IMR-90 (cell line): Measurements from ENCODE around the gene SUPT20HL2. TPM values are rescaled to one million over a fixed set of nuclear protein-coding genes. Genes with fewer than 3 reads are reported as not detected.
A peak's percentile ranks its signal among the peaks of the same experiment; 100 is the strongest.

Source experiments
- ATAC-seq: fragments of 200-7000 bp; cut with Tn5 transposase; 2 replicates; pipeline ENCODE4 v1.9.1; 2020; ENCODE audit warnings: low read depth, mild to moderate bottlenecking, moderate library complexity
- BruUV-seq: library from RNA; stranded (reverse); fragments of 400-500 nt; replicated peaks from 2 replicates; lab custom pipeline; 2021; lab: Mats Ljungman, UMichigan
- CTCF ChIA-PET: fragments of 300-600 bp; formaldehyde crosslinking; extraction: SDS; loops from one replicate; lab custom pipeline; 2021; ENCODE audit warnings: antibody characterized with exemption; lab: Yijun Ruan, JAX
- POLR2A ChIA-PET: fragments of 300-600 bp; sonication (Branson Sonifier 250); formaldehyde crosslinking; loops from one replicate; lab custom pipeline; 2022; ENCODE audit warnings: antibody characterized with exemption; ENCODE audit not compliant: unreplicated experiment; lab: Charles Lee
- DNase-seq: peaks from one replicate; pipeline ENCODE4 v3.0.0; 2013
- H2AFZ ChIP-seq: replicated peaks from 2 replicates; pipeline ENCODE3; 2013; ENCODE audit warnings: low read length, mild to moderate bottlenecking; ENCODE audit not compliant: poor library complexity
- H2AK5ac ChIP-seq: 2 replicates; pipeline ENCODE4 v1.6.1; 2013; ENCODE audit warnings: low read depth, low read length, inconsistent platforms
- H2AK9ac ChIP-seq: replicated peaks from 2 replicates; pipeline ENCODE3; 2013; ENCODE audit warnings: mild to moderate bottlenecking, low read depth, low read length, moderate library complexity; ENCODE audit not compliant: poor library complexity
- H2BK120ac ChIP-seq: 2 replicates; pipeline ENCODE4 v1.6.1; 2013; ENCODE audit warnings: low read depth, low read length, inconsistent platforms
- H2BK15ac ChIP-seq: 3 replicates; pipeline ENCODE4 v1.6.1; 2013; ENCODE audit warnings: low read depth, low read length, inconsistent platforms
- H2BK20ac ChIP-seq: 2 replicates; pipeline ENCODE4 v1.6.1; 2013; ENCODE audit warnings: low read depth, mild to moderate bottlenecking, inconsistent platforms, low read length, moderate library complexity
- H2BK5ac ChIP-seq: 2 replicates; pipeline ENCODE4 v1.6.1; 2013; ENCODE audit warnings: mild to moderate bottlenecking, low read depth, low read length, inconsistent platforms; ENCODE audit not compliant: poor library complexity, severe bottlenecking
- H3K14ac ChIP-seq: replicated peaks from 2 replicates; pipeline ENCODE4 v1.6.1; 2013; ENCODE audit warnings: low read depth, low read length, inconsistent platforms
- H3K18ac ChIP-seq: 2 replicates; pipeline ENCODE4 v1.6.1; 2013; ENCODE audit warnings: low read depth, low read length, control low read depth
- H3K23ac ChIP-seq: 2 replicates; pipeline ENCODE4 v1.6.1; 2013; ENCODE audit warnings: low read depth, low read length, inconsistent platforms
- H3K27ac ChIP-seq: 2 replicates; pipeline ENCODE4 v1.5.1; 2013; ENCODE audit warnings: mild to moderate bottlenecking, control low read depth, low read length; ENCODE audit not compliant: insufficient read depth
- H3K27me3 ChIP-seq: 2 replicates; pipeline ENCODE4 v1.6.1; 2013; ENCODE audit warnings: low read length; ENCODE audit not compliant: control insufficient read depth, insufficient read depth
- H3K36me3 ChIP-seq: 2 replicates; pipeline ENCODE4 v1.6.1; 2013; ENCODE audit warnings: low read length, mixed read lengths; ENCODE audit not compliant: control insufficient read depth, insufficient read depth
- H3K4ac ChIP-seq: 2 replicates; pipeline ENCODE4 v1.6.1; 2013; ENCODE audit warnings: low read depth, low read length, inconsistent platforms
- H3K4me1 ChIP-seq: 2 replicates; pipeline ENCODE4 v1.6.1; 2013; ENCODE audit warnings: low read length, mixed read lengths; ENCODE audit not compliant: control insufficient read depth, insufficient read depth
- H3K4me2 ChIP-seq: 2 replicates; pipeline ENCODE4 v1.6.1; 2013; ENCODE audit warnings: low read depth, mild to moderate bottlenecking, control low read depth, low read length, moderate library complexity
- H3K4me3 ChIP-seq: 2 replicates; pipeline ENCODE4 v1.5.1; 2013; ENCODE audit warnings: low read depth, mild to moderate bottlenecking, control low read depth, low read length, moderate library complexity; ENCODE audit not compliant: insufficient read depth
- H3K56ac ChIP-seq: 2 replicates; pipeline ENCODE4 v1.6.1; 2013; ENCODE audit warnings: low read length, inconsistent platforms; ENCODE audit not compliant: insufficient read depth; ENCODE audit errors: extremely low read depth
- H3K79me1 ChIP-seq, 2 experiments: 2 replicates each; pipeline ENCODE4 v1.6.1; 2013; ENCODE audit warnings: low read length in 2 of 2, inconsistent platforms in 1 of 2, low read depth in 1 of 2
- H3K9ac ChIP-seq: 2 replicates; pipeline ENCODE4 v1.6.1; 2013; ENCODE audit warnings: low read depth, low read length, control low read depth
- H3K9me1 ChIP-seq: 2 replicates; pipeline ENCODE4 v1.6.1; 2013; ENCODE audit warnings: low read length, inconsistent platforms; ENCODE audit not compliant: insufficient read depth
- H3K9me3 ChIP-seq: 2 replicates; pipeline ENCODE4 v1.6.1; 2013; ENCODE audit warnings: low read length; ENCODE audit not compliant: control insufficient read depth, insufficient read depth
- H4K20me1 ChIP-seq: 2 replicates; pipeline ENCODE4 v1.6.1; 2013; ENCODE audit warnings: low read length, inconsistent platforms; ENCODE audit not compliant: insufficient read depth
- H4K5ac ChIP-seq: 2 replicates; pipeline ENCODE4 v1.6.1; 2013; ENCODE audit warnings: mild to moderate bottlenecking, low read depth, low read length, control low read depth
- H4K8ac ChIP-seq, 2 experiments: 2 replicates each; pipeline ENCODE4 v1.6.1; 2013; ENCODE audit warnings: low read depth in 2 of 2, low read length in 2 of 2, control low read depth in 1 of 2, inconsistent platforms in 1 of 2
- H4K91ac ChIP-seq: 2 replicates; pipeline ENCODE4 v1.6.1; 2013; ENCODE audit warnings: low read depth, low read length, inconsistent platforms; ENCODE audit not compliant: insufficient read depth
- BHLHE40 ChIP-seq: fragments of 150-350 bp; IDR thresholded peaks from 2 replicates; pipeline ENCODE4 v1.6.1; 2016; ENCODE audit warnings: mild to moderate bottlenecking, low read depth, low read length
- CEBPB ChIP-seq: IDR thresholded peaks from 2 replicates; pipeline ENCODE4 v1.6.1; 2012; ENCODE audit warnings: low read depth, low read length, improper control_type of control experiment
- CTCF ChIP-seq: conservative IDR thresholded peaks from 2 replicates; pipeline ENCODE4 v1.5.1; 2012; ENCODE audit warnings: mild to moderate bottlenecking, low read depth, low read length, improper control_type of control experiment
- ELK1 ChIP-seq: fragments of 150-350 bp; IDR thresholded peaks from 2 replicates; pipeline ENCODE4 v1.6.1; 2016; ENCODE audit warnings: low read depth, mild to moderate bottlenecking, low read length, moderate library complexity, borderline replicate concordance
- FOS ChIP-seq: fragments of 150-350 bp; IDR thresholded peaks from 2 replicates; pipeline ENCODE4 v1.6.1; 2016; ENCODE audit warnings: low read depth, low read length
- MAFK ChIP-seq: IDR thresholded peaks from 2 replicates; pipeline ENCODE4 v1.6.1; 2012; ENCODE audit warnings: low read depth, low read length, improper control_type of control experiment
- MXI1 ChIP-seq: IDR thresholded peaks from 2 replicates; pipeline ENCODE4 v1.6.1; 2012; ENCODE audit warnings: low read depth, mild to moderate bottlenecking, low read length, moderate library complexity, borderline replicate concordance
- NFE2L2 ChIP-seq: fragments of 150-350 bp; IDR thresholded peaks from 2 replicates; pipeline ENCODE4 v1.6.1; 2016; ENCODE audit warnings: low read depth, mild to moderate bottlenecking, low read length
- RAD21 ChIP-seq: IDR thresholded peaks from 2 replicates; pipeline ENCODE4 v1.6.1; 2012; ENCODE audit warnings: low read length, improper control_type of control experiment
- RCOR1 ChIP-seq: IDR thresholded peaks from 2 replicates; pipeline ENCODE4 v1.6.1; 2012; ENCODE audit warnings: mild to moderate bottlenecking, low read length, improper control_type of control experiment; ENCODE audit not compliant: insufficient replicate concordance
- RFX5 ChIP-seq: IDR thresholded peaks from 2 replicates; pipeline ENCODE4 v1.8.0; 2012; ENCODE audit warnings: low read depth, mild to moderate bottlenecking, low read length, moderate library complexity
- WGBS, 2 experiments: methylation state at CpG; one replicate each; pipeline versions ENCODE4 v1.1.5 to v1.1.7; 2013; ENCODE audit warnings: missing lambda C conversion rate in 2 of 2; ENCODE audit not compliant: insufficient read length in 1 of 2; ENCODE audit errors: extremely low coverage in 2 of 2; 5-methylcytosine and 5-hydroxymethylcytosine counted together
- dilution Hi-C: fragments of 300-500 bp; cut with HindIII; formaldehyde crosslinking; loops from one replicate; pipeline ENCODE4 v1.14.3; 2018; ENCODE audit warnings: low sequenced_read_pairs; ENCODE audit not compliant: unreplicated experiment
- in situ Hi-C: fragments of 300-500 bp; cut with MboI; formaldehyde crosslinking; loops from 3 replicates; pipeline ENCODE4 v1.14.3; 2019; ENCODE audit warnings: low sequenced_read_pairs, inconsistent platforms, mixed read lengths
- intact Hi-C: fragments of 100-400 bp; cut with micrococcal nuclease; formaldehyde crosslinking; loops from 2 replicates; pipeline ENCODE4 v1.10.0; 2022
- polyA plus RNA-seq, 3 experiments: library from polyadenylated mRNA; depleted of rRNA; stranded (reverse); fragments of >200 nt; gene quantifications; 2 replicates each; pipeline ENCODE4 v1.2.3, GENCODE V29; 2012; ENCODE audit warnings: low replicate concordance in 1 of 3
- total RNA-seq: library from RNA; depleted of rRNA; stranded (reverse); fragments of >200 nt; gene quantifications from 2 replicates; pipeline ENCODE4 v1.2.3, GENCODE V29; 2012

The SUPT20HL2 gene
- total and polyA plus RNA-seq, 2 of the 4 experiments (the other 2 are of a cell fraction): not detected

- no TSS peak for BruUV-seq
- no peak overlapping the region for H2BK5ac ChIP-seq
- no peak overlapping the region for H4K91ac ChIP-seq
- peaks cover 3% of the 10 kb centered on the region for H3K27me3 ChIP-seq
- H3K9me3 ChIP-seq: no peaks in the 10 kb centered on the region
- H2BK120ac ChIP-seq: no peak overlapping the region
- no peaks in the 10 kb centered on the region for H3K9me1 ChIP-seq
- H3K4me1 ChIP-seq: no peaks in the 10 kb centered on the region; the same call in 1 of the 2 replicates
- intact Hi-C loops: no loop called here
- POLR2A ChIA-PET: no interaction called here
- peak; percentile 13 for DNase-seq
- no peak overlapping the region for H3K4me2 ChIP-seq
- no peak for TF ChIP-seq NFE2L2
- TF ChIP-seq CEBPB: no peak
- TF ChIP-seq CTCF: no peak
- no peak for TF ChIP-seq RAD21
- TF ChIP-seq ELK1: no peak
- TF ChIP-seq MAFK: no peak
- TF ChIP-seq FOS: no peak
- no peak for TF ChIP-seq BHLHE40
- no peak for TF ChIP-seq MXI1
- TF ChIP-seq RCOR1: no peak
- no peak for TF ChIP-seq RFX5
- H3K9ac ChIP-seq: no peak overlapping the region
- H4K8ac ChIP-seq: no peak overlapping the region
- H2AFZ ChIP-seq: no peak overlapping the region
- 56% methylated on average over 5 of the region's 6 CpGs; no CpG with 5 or more reads in 1 of the 2 experiments for WGBS, 2 experiments
- no peak overlapping the region for H3K27ac ChIP-seq
- H3K4me3 ChIP-seq: no peak overlapping the region
- no peak overlapping the region for H3K18ac ChIP-seq
- no peaks in the 10 kb centered on the region for H3K36me3 ChIP-seq
- H3K4ac ChIP-seq: no peak overlapping the region
- H2BK20ac ChIP-seq: no peak overlapping the region
- H3K79me1 ChIP-seq: no peaks in the 10 kb centered on the region
- dilution Hi-C loops: no loop called here
- H2AK9ac ChIP-seq: no peak overlapping the region
- H2AK5ac ChIP-seq: no peak overlapping the region
- no peak overlapping the region for H3K14ac ChIP-seq
- H3K23ac ChIP-seq: no peak overlapping the region
- H2BK15ac ChIP-seq: no peak overlapping the region
- CTCF ChIA-PET: no interaction called here
- in situ Hi-C loops: loop anchor here (10.0 kb wide), 1 partner anchor 240 kb away; no protein-coding TSS in a partner anchor
- no peaks in the 10 kb centered on the region for H4K20me1 ChIP-seq
- no peak overlapping the region for H3K56ac ChIP-seq
- no peak for ATAC-seq
- H4K5ac ChIP-seq: no peak overlapping the region
Measured at GRCh38 chrX:24264383-24264782, 49.5 kb downstream of the SUPT20HL2 start.
